Caco-2 (cell line): ENCODE measurements around the gene ZNRF2. TPM values are rescaled to one million over a fixed set of nuclear protein-coding genes. Genes with fewer than 3 reads are reported as not detected.

Source experiments
- BruUV-seq: library from RNA; stranded (reverse); fragments of 400-500 nt; replicated peaks from 2 replicates; lab custom pipeline; 2021; lab: Mats Ljungman, UMichigan
- CTCF ChIA-PET: fragments of 300-600 bp; sonication (Branson Sonifier 250); formaldehyde crosslinking; loops from one replicate; lab custom pipeline; 2022; ENCODE audit warnings: antibody characterized with exemption; lab: Charles Lee
- POLR2A ChIA-PET: fragments of 300-600 bp; sonication (Branson Sonifier 250); formaldehyde crosslinking; loops from one replicate; lab custom pipeline; 2022; ENCODE audit warnings: antibody characterized with exemption; lab: Charles Lee
- DNase-seq, 2 experiments: peaks; one replicate each; pipeline versions ENCODE4 v3.0.0 to v3.0.0-alpha.2; 2020 to 2022
- H3K27me3 ChIP-seq: replicated peaks from 2 replicates; pipeline ENCODE4 v1.6.0; 2011; ENCODE audit warnings: low read length; ENCODE audit not compliant: control insufficient read depth, insufficient read depth
- H3K36me3 ChIP-seq: 2 replicates; pipeline ENCODE4 v1.5.1; 2011; ENCODE audit warnings: low read length; ENCODE audit not compliant: control insufficient read depth, insufficient read depth
- H3K4me1 ChIP-seq: fragments of 250-450 bp; sonication (Bioruptor Pico); 2 replicates; pipeline ENCODE4 v1.5.1; 2020; ENCODE audit warnings: mild to moderate bottlenecking
- H3K4me3 ChIP-seq: 2 replicates; pipeline ENCODE4 v1.5.1; 2011; ENCODE audit warnings: low read depth, mild to moderate bottlenecking, control low read depth, low read length
- H3K9me3 ChIP-seq: fragments of 250-450 bp; sonication (Bioruptor Pico); 2 replicates; pipeline ENCODE4 v1.5.1; 2020; ENCODE audit warnings: mild to moderate bottlenecking, moderate library complexity
- H3K27ac Mint-ChIP-seq: one replicate; pipeline ENCODE4 v1.8.0; 2022; ENCODE audit warnings: mixed read lengths; ENCODE audit not compliant: unreplicated experiment
- H3K27me3 Mint-ChIP-seq: one replicate; pipeline ENCODE4 v1.8.0; 2022; ENCODE audit warnings: mixed read lengths; ENCODE audit not compliant: insufficient read depth, unreplicated experiment
- H3K36me3 Mint-ChIP-seq: one replicate; pipeline ENCODE4 v1.8.0; 2022; ENCODE audit warnings: mild to moderate bottlenecking, mixed read lengths; ENCODE audit not compliant: insufficient read depth, unreplicated experiment
- H3K4me1 Mint-ChIP-seq: one replicate; pipeline ENCODE4 v1.8.0; 2022; ENCODE audit warnings: low read depth, mixed read lengths; ENCODE audit not compliant: unreplicated experiment
- H3K4me3 Mint-ChIP-seq: one replicate; pipeline ENCODE4 v1.8.0; 2022; ENCODE audit warnings: mild to moderate bottlenecking, moderate library complexity, mixed read lengths; ENCODE audit not compliant: unreplicated experiment
- H3K9me3 Mint-ChIP-seq: one replicate; pipeline ENCODE4 v1.8.0; 2022; ENCODE audit warnings: mixed read lengths; ENCODE audit not compliant: unreplicated experiment
- CTCF ChIP-seq, 2 experiments: fragments of 200-600 bp in 1 of 2; IDR thresholded peaks; 1 replicate in 1 of 2; 2 replicates in 1 of 2; pipeline versions ENCODE4 v1.5.1 to v1.8.0; 2011 to 2022; ENCODE audit warnings: antibody characterized with exemption in 1 of 2, control low read depth in 1 of 2, inconsistent platforms in 1 of 2, low read depth in 1 of 2, low read length in 1 of 2, mild to moderate bottlenecking in 1 of 2, moderate library complexity in 1 of 2; ENCODE audit not compliant: insufficient read depth in 1 of 2, severe bottlenecking in 1 of 2, unreplicated experiment in 1 of 2
- intact Hi-C: fragments of 100-400 bp; cut with micrococcal nuclease; formaldehyde crosslinking; loops from one replicate; pipeline ENCODE4 v1.10.0; 2022; ENCODE audit not compliant: unreplicated experiment
- total RNA-seq: library from RNA; stranded (reverse); gene quantifications from 2 replicates; pipeline ENCODE4 v1.2.3, GENCODE V29; 2022

Gene ZNRF2
- total RNA-seq, 1 experiment from 2014 or later = 9.0 TPM

GRCh38 chr7:30382607-30383006 is 98.2 kb downstream of the ZNRF2 start:
- no peak for DNase-seq
- Histone ChIP-seq H3K36me3 (no peaks in the 10 kb centered on the region), H3K9me3 (no peaks in the 10 kb centered on the region), H3K4me3 (no peak overlapping the region), H3K4me1 (no peaks in the 10 kb centered on the region), H3K27me3 (no peaks in the 10 kb centered on the region)
- H3K9me3 Mint-ChIP-seq = no peaks in the 10 kb centered on the region
- ChIA-PET CTCF (no interaction called here), POLR2A (no interaction called here)
- no peaks in the 10 kb centered on the region for H3K27me3 Mint-ChIP-seq
- intact Hi-C loops = no loop called here
- H3K36me3 Mint-ChIP-seq = no peaks in the 10 kb centered on the region
- BruUV-seq = no TSS peak
- H3K4me1 Mint-ChIP-seq = no peaks in the 10 kb centered on the region
- TF ChIP-seq CTCF (IDR thresholded peaks at IDR 0.05; ENCODE audit: insufficient read depth in 1 of 2, low read depth in 1 of 2, low read length in 1 of 2, severe bottlenecking in 1 of 2, unreplicated experiment in 1 of 2) = no peak
- H3K27ac Mint-ChIP-seq = no peak overlapping the region
- no peak overlapping the region for H3K4me3 Mint-ChIP-seq

- H3K4me1 Mint-ChIP-seq = no peaks in the 10 kb centered on the region
- CTCF ChIA-PET = no interaction called here
- Histone ChIP-seq H3K27me3 (no peaks in the 10 kb centered on the region), H3K36me3 (no peaks in the 10 kb centered on the region), H3K9me3 (no peaks in the 10 kb centered on the region), H3K4me1 (no peaks in the 10 kb centered on the region), H3K4me3 (no peak overlapping the region)
- POLR2A ChIA-PET = no interaction called here
- no peaks in the 10 kb centered on the region for H3K36me3 Mint-ChIP-seq
- BruUV-seq = no TSS peak
- intact Hi-C loops = loop anchor here (10.0 kb wide), 2 partner anchors 85 to 385 kb away; partner anchors contain the start of genes MINDY4 and NOD1
- no peak for DNase-seq
- no peaks in the 10 kb centered on the region for H3K27me3 Mint-ChIP-seq
- no peaks in the 10 kb centered on the region for H3K9me3 Mint-ChIP-seq
- H3K4me3 Mint-ChIP-seq = no peak overlapping the region
- TF ChIP-seq CTCF (IDR thresholded peaks at IDR 0.05; ENCODE audit: insufficient read depth in 1 of 2, low read depth in 1 of 2, low read length in 1 of 2, severe bottlenecking in 1 of 2, unreplicated experiment in 1 of 2) = no peak
- H3K27ac Mint-ChIP-seq = no peak overlapping the region
Observed at GRCh38 chr7:30389791-30390190, 105.4 kb downstream of the ZNRF2 start.

- BruUV-seq = no TSS peak
- H3K36me3 ChIP-seq = no peaks in the 10 kb centered on the region
- Mint-ChIP-seq H3K4me1 (no peaks in the 10 kb centered on the region), H3K27ac (no peak overlapping the region), H3K27me3 (no peaks in the 10 kb centered on the region), H3K4me3 (no peak overlapping the region), H3K9me3 (no peaks in the 10 kb centered on the region), H3K36me3 (no peaks in the 10 kb centered on the region)
- no peaks in the 10 kb centered on the region for H3K9me3 ChIP-seq
- ChIA-PET CTCF (interaction anchor here (0.6 kb wide), 1 partner anchor 76 kb away, joined by 3 read pairs; no protein-coding TSS in a partner anchor), POLR2A (no interaction called here)
- DNase-seq = no peak
- no peak for TF ChIP-seq CTCF (IDR thresholded peaks at IDR 0.05; ENCODE audit: insufficient read depth in 1 of 2, low read depth in 1 of 2, low read length in 1 of 2, severe bottlenecking in 1 of 2, unreplicated experiment in 1 of 2)
- no peak overlapping the region for H3K4me3 ChIP-seq
- no peaks in the 10 kb centered on the region for H3K4me1 ChIP-seq
- intact Hi-C loops = loop anchor here (10.0 kb wide), 2 partner anchors 84 to 384 kb away; partner anchors contain the start of genes MINDY4 and NOD1
- H3K27me3 ChIP-seq = no peaks in the 10 kb centered on the region
Observed at GRCh38 chr7:30390736-30391636, 106.6 kb downstream of the ZNRF2 start.
